ENCODE measurements around the gene AMPD3.

AMPD3 gene

DNA sequence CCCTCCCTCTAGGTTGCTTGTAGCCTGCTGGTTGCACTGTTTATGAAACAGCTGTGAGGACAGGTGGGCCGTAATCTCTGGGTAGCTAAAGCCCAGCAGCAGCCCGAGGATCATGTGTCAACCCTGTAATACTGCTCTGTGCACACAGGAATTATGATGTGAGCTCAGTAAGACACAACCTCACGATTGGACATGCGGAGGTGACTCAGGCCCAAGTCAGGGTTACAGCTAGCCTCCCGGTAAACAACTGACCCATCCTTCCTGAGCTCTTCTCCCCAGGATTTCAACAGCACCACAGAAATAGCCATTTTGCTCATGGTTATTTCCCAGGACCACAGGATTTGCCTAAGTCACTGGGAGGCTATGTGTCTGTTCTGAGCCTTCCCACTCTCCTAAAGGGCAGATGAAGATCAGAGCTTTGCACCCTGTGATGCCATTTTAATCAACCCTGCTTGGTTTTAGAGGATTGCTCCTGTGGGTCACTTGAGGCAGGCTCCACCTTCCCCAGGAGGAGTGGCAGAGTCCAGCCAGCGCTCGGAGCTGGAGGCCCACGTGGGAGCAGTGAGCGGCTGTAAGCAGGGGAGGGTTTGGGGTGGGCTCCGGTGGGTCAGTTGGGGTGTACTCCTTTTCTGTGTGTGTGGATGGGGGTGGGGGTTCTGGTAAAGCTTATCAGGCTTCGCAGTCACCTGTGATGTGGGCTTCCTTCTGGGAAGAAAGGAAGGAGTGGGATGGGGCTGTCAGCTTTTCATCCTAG, at the start of gene AMPD3:
Gene AMPD3, plus strand, starts transcription at position 387 of the 754 bp plus-strand sequence. CDS start 6,256 bp downstream, outside the sequence.
- Histone ChIP-seq H3K4me1 (ENCODE audit: control insufficient read depth in 2 of 2, insufficient read depth in 2 of 2, low read length in 2 of 2) (peaks cover 23 to 34% of the 10 kb centered on the region in 2 donors), H3K36me3 (ENCODE audit: control insufficient read depth in 2 of 2, insufficient read depth in 2 of 2, low read length in 2 of 2) (no peaks in the 10 kb centered on the region), H3K9me3 (ENCODE audit: control insufficient read depth in 2 of 2, low read length in 2 of 2) (no peaks in the 10 kb centered on the region), H3K9ac (ENCODE audit: low read depth in 1 of 2, low read length in 2 of 2) (peak within 1 kb of the TSS; percentile 56 to 59), H3K27ac (ENCODE audit: low read depth in 2 of 2, low read length in 2 of 2) (peak within 1 kb of the TSS; percentile 75 to 78), H3K4me3 (ENCODE audit: low read length in 2 of 2) (peak within 1 kb of the TSS; percentile 60 to 75), H3K27me3 (ENCODE audit: control insufficient read depth in 2 of 2, insufficient read depth in 2 of 2, low read length in 2 of 2) (peaks cover 0 to 3% of the 10 kb centered on the region in 2 donors)

DNA sequence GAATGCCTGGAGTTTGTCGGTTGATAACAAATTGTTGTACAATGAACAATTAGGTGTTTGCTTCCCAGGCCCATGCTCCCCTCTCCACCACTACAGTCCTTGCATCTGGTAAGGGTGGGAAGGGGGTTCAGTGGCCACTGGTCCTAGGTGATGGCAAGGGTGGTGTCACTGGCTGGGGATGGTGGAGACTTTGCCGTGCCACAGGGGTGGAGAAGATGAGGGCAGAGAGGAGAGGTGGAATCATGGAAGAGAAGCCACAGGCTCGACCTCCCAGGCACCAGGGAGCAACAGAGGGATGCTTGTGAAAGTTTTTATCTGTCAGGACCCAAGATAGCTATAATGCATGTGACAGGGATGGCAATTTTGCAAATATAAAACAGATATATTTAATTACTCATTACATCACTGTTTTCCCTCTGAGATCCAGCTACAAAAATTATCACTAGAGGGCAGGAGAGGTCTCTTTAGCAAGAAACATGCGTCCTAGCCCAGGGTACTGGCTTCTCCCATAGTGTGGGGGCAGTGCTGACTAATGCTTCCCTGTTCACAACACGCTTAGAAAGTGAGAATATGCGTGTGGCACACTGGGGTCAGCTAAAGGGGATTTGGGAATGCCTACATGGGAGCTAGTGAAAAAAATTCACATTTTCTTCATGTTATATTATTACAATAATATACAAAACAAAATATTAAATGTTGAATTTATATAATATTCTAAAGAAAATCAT, 49.0 kb upstream of the AMPD3 start:
- no peaks in the 10 kb centered on the region for H3K4me1 ChIP-seq (ENCODE audit: control insufficient read depth in 2 of 2, insufficient read depth in 2 of 2, low read length in 2 of 2)
- H3K36me3 ChIP-seq (ENCODE audit: control insufficient read depth in 2 of 2, insufficient read depth in 2 of 2, low read length in 2 of 2), result no peaks in the 10 kb centered on the region
- H3K9me3 ChIP-seq (ENCODE audit: control insufficient read depth in 2 of 2, low read length in 2 of 2), result no peaks in the 10 kb centered on the region
- H3K9ac ChIP-seq (ENCODE audit: low read depth in 1 of 2, low read length in 2 of 2), result no peak overlapping the region
- no peak overlapping the region for H3K4me3 ChIP-seq (ENCODE audit: low read length in 2 of 2)
- no peak overlapping the region for H3K27ac ChIP-seq (ENCODE audit: low read depth in 2 of 2, low read length in 2 of 2)
- no peaks in the 10 kb centered on the region for H3K27me3 ChIP-seq (ENCODE audit: control insufficient read depth in 2 of 2, insufficient read depth in 2 of 2, low read length in 2 of 2)

DNA sequence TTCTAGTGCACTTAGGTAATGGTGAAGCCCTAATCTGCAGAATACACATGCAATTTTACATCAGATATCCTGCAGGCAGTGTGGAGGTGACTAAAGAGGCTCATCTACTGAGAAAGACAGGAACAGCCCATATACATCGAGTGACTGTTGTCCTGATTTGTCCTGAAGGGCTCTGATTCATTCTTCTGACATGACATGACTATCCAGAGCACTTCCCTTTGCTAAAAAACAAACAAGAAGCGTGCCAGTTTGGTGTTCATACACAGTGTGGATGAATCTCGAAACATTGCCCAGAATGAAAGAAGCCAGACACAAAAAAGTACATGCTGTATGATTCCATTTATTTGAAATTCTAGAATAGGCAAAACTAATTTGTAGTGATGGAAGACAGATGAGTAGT, 48.0 kb upstream of the AMPD3 start:
- Histone ChIP-seq H3K27me3 (ENCODE audit: control insufficient read depth in 2 of 2, insufficient read depth in 2 of 2, low read length in 2 of 2) (no peaks in the 10 kb centered on the region), H3K36me3 (ENCODE audit: control insufficient read depth in 2 of 2, insufficient read depth in 2 of 2, low read length in 2 of 2) (no peaks in the 10 kb centered on the region), H3K9me3 (ENCODE audit: control insufficient read depth in 2 of 2, low read length in 2 of 2) (no peaks in the 10 kb centered on the region), H3K4me1 (ENCODE audit: control insufficient read depth in 2 of 2, insufficient read depth in 2 of 2, low read length in 2 of 2) (no peaks in the 10 kb centered on the region), H3K4me3 (ENCODE audit: low read length in 2 of 2) (no peak overlapping the region), H3K9ac (ENCODE audit: low read depth in 1 of 2, low read length in 2 of 2) (no peak overlapping the region), H3K27ac (ENCODE audit: low read depth in 2 of 2, low read length in 2 of 2) (no peak overlapping the region)

- H3K4me3 ChIP-seq (ENCODE audit: low read length in 2 of 2), result no peak overlapping the region
- H3K27ac ChIP-seq (ENCODE audit: low read depth in 2 of 2, low read length in 2 of 2), result no peak overlapping the region
- H3K27me3 ChIP-seq (ENCODE audit: control insufficient read depth in 2 of 2, insufficient read depth in 2 of 2, low read length in 2 of 2), result no peaks in the 10 kb centered on the region
Observed at GRCh38 chr11:10407749-10408685, 47.0 kb upstream of the AMPD3 start.

GRCh38 chr11:10409207-10409661, 45.8 kb upstream of the AMPD3 start:
- H3K4me1 ChIP-seq (ENCODE audit: control insufficient read depth in 2 of 2, insufficient read depth in 2 of 2, low read length in 2 of 2), result no peaks in the 10 kb centered on the region
- no peaks in the 10 kb centered on the region for H3K36me3 ChIP-seq (ENCODE audit: control insufficient read depth in 2 of 2, insufficient read depth in 2 of 2, low read length in 2 of 2)
- no peak overlapping the region for H3K9ac ChIP-seq (ENCODE audit: low read depth in 1 of 2, low read length in 2 of 2)
- H3K4me3 ChIP-seq (ENCODE audit: low read length in 2 of 2), result no peak overlapping the region
- no peaks in the 10 kb centered on the region for H3K9me3 ChIP-seq (ENCODE audit: control insufficient read depth in 2 of 2, low read length in 2 of 2)
- no peaks in the 10 kb centered on the region for H3K27me3 ChIP-seq (ENCODE audit: control insufficient read depth in 2 of 2, insufficient read depth in 2 of 2, low read length in 2 of 2)
- no peak overlapping the region for H3K27ac ChIP-seq (ENCODE audit: low read depth in 2 of 2, low read length in 2 of 2)

More at GRCh38 chr11:10407749-10408685, 47.0 kb upstream of the AMPD3 start:
- Histone ChIP-seq H3K4me1 (ENCODE audit: control insufficient read depth in 2 of 2, insufficient read depth in 2 of 2, low read length in 2 of 2) (no peaks in the 10 kb centered on the region), H3K36me3 (ENCODE audit: control insufficient read depth in 2 of 2, insufficient read depth in 2 of 2, low read length in 2 of 2) (no peaks in the 10 kb centered on the region), H3K9me3 (ENCODE audit: control insufficient read depth in 2 of 2, low read length in 2 of 2) (no peaks in the 10 kb centered on the region), H3K9ac (ENCODE audit: low read depth in 1 of 2, low read length in 2 of 2) (no peak overlapping the region)

- Histone ChIP-seq H3K27me3 (ENCODE audit: control insufficient read depth in 2 of 2, insufficient read depth in 2 of 2, low read length in 2 of 2) (no peaks in the 10 kb centered on the region), H3K9ac (ENCODE audit: low read depth in 1 of 2, low read length in 2 of 2) (no peak overlapping the region), H3K27ac (ENCODE audit: low read depth in 2 of 2, low read length in 2 of 2) (no peak overlapping the region), H3K36me3 (ENCODE audit: control insufficient read depth in 2 of 2, insufficient read depth in 2 of 2, low read length in 2 of 2) (no peaks in the 10 kb centered on the region), H3K4me1 (ENCODE audit: control insufficient read depth in 2 of 2, insufficient read depth in 2 of 2, low read length in 2 of 2) (no peaks in the 10 kb centered on the region), H3K4me3 (ENCODE audit: low read length in 2 of 2) (no peak overlapping the region), H3K9me3 (ENCODE audit: control insufficient read depth in 2 of 2, low read length in 2 of 2) (no peaks in the 10 kb centered on the region)
Observed at GRCh38 chr11:10410106-10410843, 44.8 kb upstream of the AMPD3 start.

DNA sequence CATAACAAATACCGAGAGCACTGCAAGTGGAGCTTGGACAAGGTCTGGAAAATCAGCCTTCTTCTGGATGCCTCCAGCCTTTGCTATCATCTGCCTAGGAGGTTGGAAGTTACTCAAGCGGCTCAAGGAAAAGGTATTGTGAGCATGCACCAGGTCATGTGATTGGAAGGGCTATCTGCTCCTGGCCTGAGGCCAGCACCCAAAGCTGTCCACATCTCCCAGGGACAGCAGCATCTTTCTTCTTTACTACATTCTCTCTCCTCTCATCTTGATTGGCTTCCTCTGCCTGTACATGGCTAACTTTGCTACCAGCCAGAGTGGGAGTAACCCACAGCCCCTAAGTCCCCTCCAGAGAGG, 44.2 kb upstream of the AMPD3 start:
- Histone ChIP-seq H3K9ac (ENCODE audit: low read depth in 1 of 2, low read length in 2 of 2) (no peak overlapping the region), H3K4me3 (ENCODE audit: low read length in 2 of 2) (no peak overlapping the region), H3K36me3 (ENCODE audit: control insufficient read depth in 2 of 2, insufficient read depth in 2 of 2, low read length in 2 of 2) (no peaks in the 10 kb centered on the region), H3K27ac (ENCODE audit: low read depth in 2 of 2, low read length in 2 of 2) (no peak overlapping the region), H3K9me3 (ENCODE audit: control insufficient read depth in 2 of 2, low read length in 2 of 2) (no peaks in the 10 kb centered on the region), H3K27me3 (ENCODE audit: control insufficient read depth in 2 of 2, insufficient read depth in 2 of 2, low read length in 2 of 2) (no peaks in the 10 kb centered on the region), H3K4me1 (ENCODE audit: control insufficient read depth in 2 of 2, insufficient read depth in 2 of 2, low read length in 2 of 2) (no peaks in the 10 kb centered on the region)

GRCh38 chr11:10412266-10412665, 42.8 kb upstream of the AMPD3 start:
- Histone ChIP-seq H3K9ac (ENCODE audit: low read depth in 1 of 2, low read length in 2 of 2) (no peak overlapping the region), H3K4me3 (ENCODE audit: low read length in 2 of 2) (no peak overlapping the region), H3K36me3 (ENCODE audit: control insufficient read depth in 2 of 2, insufficient read depth in 2 of 2, low read length in 2 of 2) (no peaks in the 10 kb centered on the region), H3K9me3 (ENCODE audit: control insufficient read depth in 2 of 2, low read length in 2 of 2) (no peaks in the 10 kb centered on the region), H3K27me3 (ENCODE audit: control insufficient read depth in 2 of 2, insufficient read depth in 2 of 2, low read length in 2 of 2) (no peaks in the 10 kb centered on the region), H3K27ac (ENCODE audit: low read depth in 2 of 2, low read length in 2 of 2) (no peak overlapping the region), H3K4me1 (ENCODE audit: control insufficient read depth in 2 of 2, insufficient read depth in 2 of 2, low read length in 2 of 2) (no peaks in the 10 kb centered on the region)

DNA sequence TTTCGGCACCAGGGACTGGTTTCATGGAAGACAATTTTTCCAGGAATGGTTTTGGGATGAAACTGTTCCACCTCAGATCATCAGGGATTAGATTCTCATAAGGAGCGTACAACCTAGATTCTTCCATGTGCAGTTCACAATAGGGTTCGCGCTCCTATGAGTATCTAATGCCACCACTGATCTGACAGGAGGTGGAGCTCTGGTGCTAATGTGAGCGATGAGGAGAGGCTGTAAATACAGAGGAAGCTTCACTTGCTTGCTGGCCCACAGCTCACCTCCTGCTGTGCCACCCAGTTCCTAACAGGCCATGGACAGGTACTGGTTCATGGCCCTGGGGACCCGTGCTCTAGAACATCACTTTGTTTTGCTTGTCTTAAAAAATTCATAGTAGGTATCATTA, 41.8 kb upstream of the AMPD3 start:
- Histone ChIP-seq H3K4me3 (ENCODE audit: low read length in 2 of 2) (no peak overlapping the region), H3K9me3 (ENCODE audit: control insufficient read depth in 2 of 2, low read length in 2 of 2) (no peaks in the 10 kb centered on the region), H3K4me1 (ENCODE audit: control insufficient read depth in 2 of 2, insufficient read depth in 2 of 2, low read length in 2 of 2) (no peaks in the 10 kb centered on the region), H3K27ac (ENCODE audit: low read depth in 2 of 2, low read length in 2 of 2) (no peak overlapping the region), H3K27me3 (ENCODE audit: control insufficient read depth in 2 of 2, insufficient read depth in 2 of 2, low read length in 2 of 2) (no peaks in the 10 kb centered on the region), H3K9ac (ENCODE audit: low read depth in 1 of 2, low read length in 2 of 2) (no peak overlapping the region), H3K36me3 (ENCODE audit: control insufficient read depth in 2 of 2, insufficient read depth in 2 of 2, low read length in 2 of 2) (no peaks in the 10 kb centered on the region)
